K562 (cell line): ENCODE measurements around the gene CCDC117. TPM values are rescaled to one million over a fixed set of nuclear protein-coding genes. Genes with fewer than 3 reads are reported as not detected.
A peak's percentile ranks its signal among the peaks of the same experiment; 100 is the strongest.

Experiments
- ARID1B ChIP-seq: fragments of 450-650 bp; IDR thresholded peaks from 2 replicates; pipeline ENCODE4 v1.6.1; 2016; ENCODE audit warnings: antibody characterized with exemption, mild to moderate bottlenecking, inconsistent platforms
- EGR1 ChIP-seq: fragments of 450-650 bp; conservative IDR thresholded peaks from 2 replicates; pipeline ENCODE4 v1.6.1; 2017; ENCODE audit warnings: mild to moderate bottlenecking
- FOXA1 ChIP-seq: fragments of 450-650 bp; IDR thresholded peaks from 2 replicates; pipeline ENCODE4 v1.6.1; 2016; ENCODE audit warnings: mild to moderate bottlenecking, borderline replicate concordance
- ID3 ChIP-seq, 2 experiments: fragments of 250-450 bp in 1 of 2; fragments of 450-650 bp in 1 of 2; sonication (Bioruptor Pico) in 1 of 2; IDR thresholded peaks; 2 replicates each; pipeline versions ENCODE4 v1.6.1 to v1.8.0; 2016 to 2021; ENCODE audit warnings: mild to moderate bottlenecking in 2 of 2, moderate library complexity in 2 of 2, missing compliant biosample characterization in 1 of 2, missing genetic modification characterization in 1 of 2
- JUND ChIP-seq, 2 experiments: IDR thresholded peaks; 2 replicates in 1 of 2; 3 replicates in 1 of 2; pipeline ENCODE4 v1.6.1; 2011; ENCODE audit warnings: borderline replicate concordance in 2 of 2, low read depth in 2 of 2, low read length in 2 of 2, improper control_type of control experiment in 1 of 2, missing biosample characterization in 1 of 2, missing genetic modification characterization in 1 of 2, missing genetic modification reagents in 1 of 2
- MLLT1 ChIP-seq, 2 experiments: fragments of 450-650 bp; IDR thresholded peaks; 2 replicates each; pipeline ENCODE4 v1.6.1; 2016
- PHF20 ChIP-seq: fragments of 450-650 bp; IDR thresholded peaks from 2 replicates; pipeline ENCODE4 v1.6.1; 2018; ENCODE audit not compliant: partially characterized antibody
- ZNF354B ChIP-seq: fragments of 250-450 bp; sonication (Bioruptor Pico); IDR thresholded peaks from 2 replicates; pipeline ENCODE4 v1.4.0; 2020
- polyA plus RNA-seq, 8 experiments: library from polyadenylated mRNA; depleted of rRNA in 4 of 8; stranded (reverse) in 5 of 8; unstranded in 3 of 8; fragments of >200 nt; fragmentation: Nextera tagmentation in 2 of 8; fragmentation: Illumina TruSeq in 1 of 8; extraction: Ambion mirVana in 2 of 8; extraction: Trizol in 1 of 8; gene quantifications; 2 replicates each; pipeline versions ENCODE4 v1.2.1 to v1.2.3, GENCODE V29; 2011 to 2014; ENCODE audit warnings: inconsistent platforms in 1 of 8, missing spikeins in 1 of 8
- total RNA-seq, 7 experiments: library from RNA; depleted of rRNA in 6 of 7; stranded (reverse); fragments of >200 nt in 6 of 7; fragmentation: Illumina TruSeq in 2 of 7; extraction: Trizol in 2 of 7; gene quantifications; 2 replicates each; pipeline versions ENCODE4 v1.2.1 to v1.2.3, GENCODE V29; 2011 to 2021; ENCODE audit warnings: low replicate concordance in 1 of 7

Gene CCDC117
- total and polyA plus RNA-seq, 9 of the 15 experiments (the other 6 are each of a cell fraction or from before 2014, with no cell fraction given) = 5.7 to 23.3 (median 15.8) TPM

- TF ChIP-seq ID3 (CRISPR knock-in tag; IDR thresholded peaks at IDR 0.05) (no peak), ID3 (tag; IDR thresholded peaks at IDR 0.05) (0 out of 2 replicates have a peak, but pooled peaks have one; percentile 37), MLLT1 (IDR thresholded peaks at IDR 0.05) (peak in 1 of 2 experiments; percentile 14; a peak in 1 of 4 replicates), EGR1 (peak; percentile 83), PHF20 (peak; percentile 31), ZNF354B (CRISPR knock-in tag) (no peak), JUND (IDR thresholded peaks at IDR 0.05; ENCODE audit: borderline replicate concordance, low read depth, low read length) (peak; percentile 97), JUND (tag; IDR thresholded peaks at IDR 0.05; ENCODE audit: borderline replicate concordance, low read depth, low read length) (no peak; the same call in 2 of the 3 replicates), ARID1B (peak; percentile 33; the same call in 1 of the 2 replicates), FOXA1 (no peak)
Measured at GRCh38 chr22:28741200-28741784, 31.2 kb upstream of the CCDC117 start (continued).
